SK-N-SH (cell line): ENCODE measurements around the gene CX3CR1.

ENCODE experiments used
- GATA2 ChIP-seq: sonication (generic); formaldehyde crosslinking; IDR thresholded peaks from 2 replicates; pipeline ENCODE4 v1.5.0; 2020; ENCODE audit warnings: mild to moderate bottlenecking, missing genetic modification reagents
- JUND ChIP-seq: IDR thresholded peaks from 2 replicates; pipeline ENCODE4 v1.4.0; 2012
- YY1 ChIP-seq: IDR thresholded peaks from 2 replicates; pipeline ENCODE4 v1.4.0; 2012; ENCODE audit warnings: low read depth, mild to moderate bottlenecking
- TF ChIP-seq, protein P1 (sequence below): fragments of 200-600 bp; sonication (generic); IDR thresholded peaks from 2 replicates; pipeline ENCODE4 v1.6.1; 2017; ENCODE audit warnings: antibody characterized with exemption, mild to moderate bottlenecking, moderate library complexity

DNA sequence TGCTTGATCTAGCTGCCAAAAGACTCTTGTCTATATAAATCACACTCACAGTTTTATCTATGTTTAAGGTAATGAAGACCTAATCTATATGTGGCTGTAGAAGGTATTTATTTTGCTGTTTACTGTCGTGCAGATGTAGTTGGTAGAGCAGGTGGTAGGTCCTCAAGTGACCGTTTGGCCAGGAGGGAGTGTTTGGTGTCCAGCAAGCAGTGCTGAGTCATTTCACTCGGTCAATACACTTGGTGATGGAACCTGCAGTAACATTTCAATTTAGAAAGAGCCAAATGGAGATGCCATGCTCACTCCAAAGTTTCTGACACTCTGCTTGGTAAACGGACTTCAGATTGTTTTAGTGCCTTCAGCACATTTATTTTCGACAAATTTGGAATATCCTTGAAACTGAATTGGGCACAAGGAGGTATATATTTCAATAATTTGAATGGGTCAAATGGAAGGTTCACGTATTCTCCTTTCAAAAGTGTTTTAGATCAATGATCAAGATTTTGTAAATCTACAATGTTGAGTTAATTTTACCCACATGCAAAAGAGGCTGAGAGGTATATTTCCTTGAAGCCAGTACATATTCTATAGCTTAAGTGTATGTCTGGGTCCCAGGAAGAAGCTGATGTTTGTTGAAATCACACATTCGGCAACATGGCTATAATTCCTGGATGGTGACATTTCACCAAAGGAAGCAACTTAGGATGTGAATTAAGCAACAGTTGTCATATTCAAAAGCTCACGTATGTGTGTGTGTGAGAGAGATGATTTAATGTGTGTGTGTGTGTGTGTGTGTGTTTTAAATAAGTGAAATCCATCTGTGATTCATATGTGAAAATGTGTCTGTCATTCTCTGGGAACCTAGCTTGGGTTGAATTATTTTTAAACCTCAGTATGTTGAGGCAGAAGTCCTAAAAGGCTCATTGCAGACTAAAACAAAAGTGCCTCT, 7.7 kb upstream of the CX3CR1 start:
- TF ChIP-seq, protein P1, sequence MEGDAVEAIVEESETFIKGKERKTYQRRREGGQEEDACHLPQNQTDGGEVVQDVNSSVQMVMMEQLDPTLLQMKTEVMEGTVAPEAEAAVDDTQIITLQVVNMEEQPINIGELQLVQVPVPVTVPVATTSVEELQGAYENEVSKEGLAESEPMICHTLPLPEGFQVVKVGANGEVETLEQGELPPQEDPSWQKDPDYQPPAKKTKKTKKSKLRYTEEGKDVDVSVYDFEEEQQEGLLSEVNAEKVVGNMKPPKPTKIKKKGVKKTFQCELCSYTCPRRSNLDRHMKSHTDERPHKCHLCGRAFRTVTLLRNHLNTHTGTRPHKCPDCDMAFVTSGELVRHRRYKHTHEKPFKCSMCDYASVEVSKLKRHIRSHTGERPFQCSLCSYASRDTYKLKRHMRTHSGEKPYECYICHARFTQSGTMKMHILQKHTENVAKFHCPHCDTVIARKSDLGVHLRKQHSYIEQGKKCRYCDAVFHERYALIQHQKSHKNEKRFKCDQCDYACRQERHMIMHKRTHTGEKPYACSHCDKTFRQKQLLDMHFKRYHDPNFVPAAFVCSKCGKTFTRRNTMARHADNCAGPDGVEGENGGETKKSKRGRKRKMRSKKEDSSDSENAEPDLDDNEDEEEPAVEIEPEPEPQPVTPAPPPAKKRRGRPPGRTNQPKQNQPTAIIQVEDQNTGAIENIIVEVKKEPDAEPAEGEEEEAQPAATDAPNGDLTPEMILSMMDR = no peak
- TF ChIP-seq GATA2 (CRISPR knock-in tag) (no peak), JUND (no peak), YY1 (no peak)
